Fibroblast of lung (primary cell): ENCODE data around the gene TENM4.

Experiments used
- CTCF ChIP-seq, 2 donors: IDR thresholded peaks in 1 of 2; conservative IDR thresholded peaks in 1 of 2; 1 replicate in 1 of 2; 2 replicates in 1 of 2; pipeline ENCODE4 v1.5.1; 2011 to 2012; ENCODE audit warnings: low read length in 2 of 2, control low read depth in 1 of 2, inconsistent platforms in 1 of 2, low read depth in 1 of 2, mild to moderate bottlenecking in 1 of 2
- EZH2 ChIP-seq: IDR thresholded peaks from 2 replicates; pipeline ENCODE4 v1.5.1; 2012; ENCODE audit warnings: low read length, control low read depth, mild to moderate bottlenecking; ENCODE audit errors: missing control alignments

- TF ChIP-seq CTCF (conservative IDR thresholded peaks at IDR 0.05 in 1 of 2, IDR thresholded peaks at IDR 0.05 in 1 of 2; ENCODE audit: low read depth in 1 of 2, low read length in 2 of 2) (no peak), EZH2 (no peak)
Observed at GRCh38 chr11:79348976-79349682, 91.7 kb downstream of the TENM4 start.
